Measurements from ENCODE around the gene ZNF695.

DNA sequence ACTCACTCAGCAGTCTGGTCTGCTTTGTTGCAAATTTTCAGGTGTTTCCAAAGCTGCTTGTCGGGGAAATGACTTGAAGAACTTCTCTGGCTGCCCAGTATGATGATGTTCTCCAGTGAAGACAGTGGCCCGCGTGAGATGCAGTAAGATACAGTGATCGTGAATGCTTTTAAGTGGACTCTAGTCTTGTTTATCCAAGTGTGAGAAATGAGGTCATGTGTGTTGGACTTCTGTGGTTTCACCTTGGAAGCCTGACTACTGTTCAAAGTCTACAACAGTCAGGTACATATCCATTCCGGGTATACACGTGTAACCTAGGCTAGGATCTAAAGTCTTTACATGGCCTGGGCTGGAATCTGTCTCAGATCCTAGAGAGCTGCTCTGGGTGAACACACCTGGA is 29.1 kb downstream of the ZNF695 start:
- TF ChIP-seq POLR2AphosphoS5 (IDR thresholded peaks at IDR 0.05; ENCODE audit: borderline replicate concordance, low read depth, low read length) (no peak), EZH2 (IDR thresholded peaks at IDR 0.05) (no peak)
